SK-MEL-5 (cell line): ENCODE data around the gene MTX1. TPM values are rescaled to one million over a fixed set of nuclear protein-coding genes. Genes with fewer than 3 reads are reported as not detected.
"Not testable (repeated sequence)": the region's sequence is repeated elsewhere in the genome, so short reads cannot be mapped to it uniquely, and the experiment has no call there.

ENCODE experiments used
- DNase-seq: peaks from one replicate; pipeline ENCODE4 v3.0.0-alpha.2; 2016; ENCODE audit warnings: low read depth, low spot score
- in situ Hi-C: cut with HindIII; loops from 2 replicates; pipeline ENCODE4 v1.10.0; 2016; ENCODE audit warnings: low sequenced_read_pairs, high pct_unique_total_duplicates, low pct_unique_long_range_greater_than_20kb
- total RNA-seq: library from RNA; depleted of rRNA; stranded (reverse); fragments of >200 nt; shearing (Covaris generic); gene quantifications from 2 replicates; pipeline ENCODE4 v1.2.3, GENCODE V29; 2014

MTX1 gene
- total RNA-seq, 1 experiment from 2014 or later: 128 TPM

GRCh38 chr1:155218854-155219591, 10.5 kb downstream of the MTX1 start:
- in situ Hi-C loops: no loop called here
- DNase-seq: peak; percentile 74

- DNase-seq: peak; percentile 39
- in situ Hi-C loops: no loop called here
Observed at GRCh38 chr1:155219592-155220031, 11.1 kb downstream of the MTX1 start.

GRCh38 chr1:155220211-155220965, 11.9 kb downstream of the MTX1 start:
- DNase-seq, in situ Hi-C loops: not testable (repeated sequence)

DNA sequence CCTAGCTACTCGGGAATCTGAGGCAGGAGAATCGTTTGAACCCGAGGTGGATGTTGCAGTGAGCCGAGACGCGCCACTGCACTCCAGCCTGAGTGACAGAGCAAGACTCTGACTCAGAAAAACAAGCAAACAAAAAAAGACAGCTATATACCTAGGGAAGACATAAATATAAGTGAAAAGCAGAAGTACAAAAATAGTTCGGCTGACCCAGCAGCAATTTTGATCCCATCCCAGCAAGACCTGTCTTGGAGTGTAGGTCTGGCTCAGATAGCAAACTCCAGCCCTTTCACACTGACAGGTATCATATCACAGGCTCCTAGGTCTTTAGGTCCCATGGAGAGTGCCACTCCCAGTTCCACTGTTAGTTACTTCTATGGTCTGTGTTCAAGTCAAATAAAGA, 14.6 kb downstream of the MTX1 start:
- no peak for DNase-seq
- in situ Hi-C loops: no loop called here

- in situ Hi-C loops, DNase-seq: not testable (repeated sequence)
Observed at GRCh38 chr1:155225404-155225759, 16.9 kb downstream of the MTX1 start.

DNA sequence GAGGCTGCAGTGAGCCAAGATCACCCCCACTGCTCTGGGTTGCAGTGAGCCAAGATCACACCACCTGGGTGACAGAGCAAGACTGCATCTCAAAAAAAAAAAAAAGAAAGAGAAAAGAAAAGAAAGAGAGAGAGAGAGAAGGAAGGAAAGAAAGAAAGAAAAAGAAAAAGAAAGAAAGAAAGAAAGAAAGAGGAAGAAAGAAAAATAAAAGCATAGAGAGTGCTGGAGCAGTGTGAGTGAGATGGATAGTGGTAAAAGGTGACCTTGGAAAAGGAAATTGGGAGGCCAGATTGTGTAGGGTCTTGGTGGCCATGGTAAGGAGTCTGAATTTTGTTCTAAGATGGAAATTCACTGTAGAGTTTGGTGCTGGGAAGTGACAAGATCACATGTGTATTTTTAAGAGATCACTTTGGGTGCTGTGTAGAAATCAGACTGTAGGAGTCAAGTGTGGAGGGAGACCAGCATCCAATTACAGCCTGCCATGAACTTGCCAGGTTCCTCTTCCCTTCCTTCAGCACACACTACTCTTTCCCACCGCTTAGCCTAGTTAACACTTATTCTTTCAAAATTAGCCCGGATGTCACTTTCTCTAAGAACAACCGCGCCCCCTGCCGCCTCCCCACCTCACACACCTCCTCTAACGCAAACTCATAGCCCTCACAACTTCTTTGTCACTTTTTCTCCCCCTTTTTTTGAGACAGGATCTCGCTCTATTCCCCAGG, 17.9 kb downstream of the MTX1 start:
- in situ Hi-C loops: no loop called here
- peak; percentile 91 for DNase-seq

- peak; percentile 70 for DNase-seq
- in situ Hi-C loops: no loop called here
Observed at GRCh38 chr1:155226910-155227260, 18.4 kb downstream of the MTX1 start.

DNA sequence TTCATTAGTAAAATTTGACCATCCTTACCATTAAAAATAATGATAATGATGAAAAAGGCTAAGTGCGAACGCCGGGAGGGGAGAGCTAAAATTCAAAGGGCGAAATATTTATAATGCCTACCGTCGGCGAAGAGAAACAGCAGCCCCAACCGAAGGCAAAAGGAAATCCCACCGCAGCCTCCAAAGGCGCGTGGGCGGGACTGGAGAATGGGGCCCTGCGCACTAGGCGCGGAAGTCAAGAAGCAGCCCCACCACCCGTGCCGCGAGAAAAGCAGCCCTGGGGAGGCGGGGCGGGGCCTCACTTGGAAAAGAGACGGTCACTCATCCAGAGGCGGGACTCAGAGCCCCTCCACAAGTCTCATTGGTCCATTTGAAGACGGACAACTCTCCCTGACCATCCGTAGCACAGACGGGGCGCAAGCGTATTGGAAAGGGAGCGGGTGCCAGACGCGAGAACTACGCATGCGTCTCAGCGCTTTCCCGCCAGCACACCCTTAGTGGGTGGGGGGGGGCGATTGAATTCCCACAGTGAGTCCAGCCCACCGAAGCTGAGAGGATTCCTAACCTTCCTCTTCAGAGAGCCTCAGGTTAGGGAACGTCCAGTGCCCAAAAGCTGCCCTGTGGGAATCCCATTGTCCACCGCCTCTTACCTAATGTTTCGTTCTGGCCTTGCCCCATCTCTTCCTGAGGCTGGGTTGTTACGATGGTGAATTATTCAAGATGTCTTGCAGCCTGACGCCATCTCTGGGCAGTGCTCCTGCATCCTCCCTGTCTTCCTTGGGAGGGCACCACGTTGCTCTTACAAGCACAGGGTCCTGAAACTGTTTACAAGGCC, 19.0 kb downstream of the MTX1 start:
- in situ Hi-C loops: no loop called here
- DNase-seq: peak; percentile 100

DNA sequence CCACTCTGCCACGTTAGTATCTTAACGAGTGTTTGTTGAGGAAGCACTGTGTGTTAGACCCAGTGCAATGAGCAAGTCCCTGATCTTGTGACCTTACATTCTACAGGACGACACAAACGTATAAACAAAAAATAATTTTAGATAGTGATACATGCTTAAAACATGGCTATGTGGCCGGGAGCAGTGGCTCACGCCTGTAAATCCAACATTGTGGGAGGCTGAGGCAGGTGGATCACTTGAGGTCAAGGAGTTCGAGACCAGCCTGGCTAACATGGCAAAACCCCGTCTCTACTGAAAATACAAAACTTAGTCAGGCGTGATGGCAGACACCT, 19.6 kb downstream of the MTX1 start:
- no peak for DNase-seq
- in situ Hi-C loops: no loop called here

DNA sequence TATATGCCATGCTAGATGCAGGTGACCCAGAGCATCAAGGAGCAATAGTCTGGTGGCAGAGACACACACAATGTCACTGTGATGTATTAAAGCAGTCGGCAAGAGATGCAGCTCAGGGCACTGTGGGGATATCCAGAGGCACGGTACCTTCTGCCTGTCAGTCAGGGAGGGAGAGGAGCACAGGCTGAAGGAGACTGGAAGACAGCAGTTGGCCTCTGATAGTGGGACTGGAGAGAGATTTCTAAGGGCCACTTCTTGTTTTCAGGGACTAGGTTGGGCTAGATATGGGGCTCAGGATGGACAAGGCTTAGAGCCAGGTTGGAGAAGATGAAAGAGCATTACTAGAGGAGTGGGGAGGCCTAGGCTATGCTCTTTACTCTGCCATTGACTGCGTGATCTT, 22.8 kb downstream of the MTX1 start:
- in situ Hi-C loops, DNase-seq: not testable (repeated sequence)

GRCh38 chr1:155232001-155232978, 23.8 kb downstream of the MTX1 start:
- DNase-seq, in situ Hi-C loops: not testable (repeated sequence)

GRCh38 chr1:155233502-155233901, 25.0 kb downstream of the MTX1 start:
- DNase-seq, in situ Hi-C loops: not testable (repeated sequence)

GRCh38 chr1:155235375-155235774, 26.9 kb downstream of the MTX1 start:
- in situ Hi-C loops, DNase-seq: not testable (repeated sequence)

DNA sequence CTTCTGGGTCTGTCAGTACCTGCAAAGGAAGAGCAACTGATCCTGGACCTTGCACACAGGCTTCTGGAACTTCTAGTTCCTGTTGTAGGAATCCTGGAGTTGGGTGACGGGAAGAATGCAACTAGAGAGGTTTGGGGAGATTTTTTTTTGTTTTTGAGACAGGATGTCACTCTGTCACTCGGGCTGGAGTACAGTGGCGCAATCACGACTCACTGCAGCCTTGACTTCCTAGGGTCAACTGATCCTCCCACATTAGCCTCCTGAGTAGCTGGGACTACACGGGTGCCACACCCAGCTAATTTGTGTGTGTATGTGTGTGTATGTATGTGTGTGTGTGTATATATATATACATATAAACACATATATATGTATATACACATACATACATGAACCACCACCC, 28.0 kb downstream of the MTX1 start:
- DNase-seq: no peak
- in situ Hi-C loops: no loop called here

GRCh38 chr1:155241069-155241679, 32.7 kb downstream of the MTX1 start:
- peak; percentile 96 for DNase-seq
- in situ Hi-C loops: no loop called here

DNA sequence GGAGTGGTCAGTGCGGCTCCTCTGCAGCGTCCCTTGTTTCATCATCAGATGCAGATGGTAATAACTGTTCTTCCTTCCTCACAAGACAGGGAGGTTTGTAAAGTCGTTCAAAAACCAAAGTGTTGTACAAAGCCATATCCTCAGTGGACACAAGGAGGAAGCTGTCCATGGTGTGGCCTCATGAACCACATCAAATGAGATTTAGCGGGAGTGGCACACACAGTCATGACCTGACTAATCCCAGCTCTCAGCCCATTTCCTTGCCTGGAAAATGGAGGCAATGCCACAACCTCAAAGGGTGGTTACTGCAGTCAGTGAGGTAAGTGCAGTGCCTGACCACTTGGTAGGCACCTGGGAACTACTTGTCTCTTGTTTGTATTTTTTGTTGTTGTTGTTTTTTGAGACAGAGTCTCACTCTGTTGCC, 33.4 kb downstream of the MTX1 start:
- DNase-seq: peak; percentile 46

More for the DNA sequence above, 33.4 kb downstream of the MTX1 start:
- in situ Hi-C loops: no loop called here
